ENCODE results near the gene LPXN. TPM values are rescaled to one million over a fixed set of nuclear protein-coding genes. Genes with fewer than 3 reads are reported as not detected.

Gene LPXN
- total RNA-seq, 4 donors from 2014 or later: 12.3 to 66.0 (median 18.2) TPM

DNA sequence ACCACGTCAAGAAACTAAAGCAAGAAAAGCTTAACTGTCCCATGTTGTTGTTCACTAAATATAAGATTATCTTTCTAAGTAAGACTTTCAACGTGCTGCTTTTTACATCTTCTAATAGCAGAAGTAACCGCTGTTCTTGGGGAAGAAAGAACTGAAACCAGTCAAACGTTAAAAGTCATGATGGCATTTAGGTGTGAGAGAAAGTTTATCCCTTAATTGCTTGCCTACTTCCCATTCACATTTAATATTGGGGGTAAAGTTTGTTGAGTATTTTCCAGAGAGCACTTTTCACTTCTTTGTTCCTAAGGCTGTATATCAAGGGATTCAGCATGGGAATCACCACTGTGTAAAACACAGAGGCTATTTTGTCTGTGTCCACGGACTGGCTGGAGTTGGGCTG is 68.7 kb downstream of the LPXN start:
- TF ChIP-seq, protein P1, sequence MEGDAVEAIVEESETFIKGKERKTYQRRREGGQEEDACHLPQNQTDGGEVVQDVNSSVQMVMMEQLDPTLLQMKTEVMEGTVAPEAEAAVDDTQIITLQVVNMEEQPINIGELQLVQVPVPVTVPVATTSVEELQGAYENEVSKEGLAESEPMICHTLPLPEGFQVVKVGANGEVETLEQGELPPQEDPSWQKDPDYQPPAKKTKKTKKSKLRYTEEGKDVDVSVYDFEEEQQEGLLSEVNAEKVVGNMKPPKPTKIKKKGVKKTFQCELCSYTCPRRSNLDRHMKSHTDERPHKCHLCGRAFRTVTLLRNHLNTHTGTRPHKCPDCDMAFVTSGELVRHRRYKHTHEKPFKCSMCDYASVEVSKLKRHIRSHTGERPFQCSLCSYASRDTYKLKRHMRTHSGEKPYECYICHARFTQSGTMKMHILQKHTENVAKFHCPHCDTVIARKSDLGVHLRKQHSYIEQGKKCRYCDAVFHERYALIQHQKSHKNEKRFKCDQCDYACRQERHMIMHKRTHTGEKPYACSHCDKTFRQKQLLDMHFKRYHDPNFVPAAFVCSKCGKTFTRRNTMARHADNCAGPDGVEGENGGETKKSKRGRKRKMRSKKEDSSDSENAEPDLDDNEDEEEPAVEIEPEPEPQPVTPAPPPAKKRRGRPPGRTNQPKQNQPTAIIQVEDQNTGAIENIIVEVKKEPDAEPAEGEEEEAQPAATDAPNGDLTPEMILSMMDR (IDR thresholded peaks at IDR 0.05): no peak
- TF ChIP-seq POLR2A (IDR thresholded peaks at IDR 0.05): no peak
- Histone ChIP-seq H3K4me3 (no peak overlapping the region), H3K36me3 (no peaks in the 10 kb centered on the region), H3K4me1 (no peaks in the 10 kb centered on the region), H3K27me3 (no peaks in the 10 kb centered on the region), H3K9me3 (no peaks in the 10 kb centered on the region), H3K27ac (no peak overlapping the region)
- DNase-seq: no peak

DNA sequence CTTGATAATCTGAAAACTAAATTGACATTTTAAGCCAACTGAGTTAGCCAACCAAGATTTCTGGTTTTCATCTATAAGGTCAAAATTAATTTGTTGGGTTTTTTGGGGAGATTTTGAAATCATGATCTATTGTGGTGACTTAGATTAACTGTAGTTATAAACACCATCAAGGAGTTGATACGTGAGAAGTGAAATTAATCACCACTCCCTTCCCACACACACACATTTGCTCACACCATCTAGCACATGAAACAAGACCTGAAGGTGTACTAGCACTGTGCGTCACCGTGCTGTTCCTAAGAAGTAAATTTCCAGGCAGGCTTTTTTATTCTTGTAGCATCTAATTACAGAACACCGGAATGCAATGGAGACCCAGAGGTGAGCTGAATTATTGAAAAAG is 69.8 kb downstream of the LPXN start:
- H3K36me3 ChIP-seq: no peaks in the 10 kb centered on the region
- DNase-seq: no peak
- TF ChIP-seq, protein P1 (IDR thresholded peaks at IDR 0.05): no peak
- no peak for TF ChIP-seq POLR2A (IDR thresholded peaks at IDR 0.05)
- H3K4me1 ChIP-seq: no peaks in the 10 kb centered on the region
- no peak overlapping the region for H3K27ac ChIP-seq
- H3K27me3 ChIP-seq: no peaks in the 10 kb centered on the region
- H3K9me3 ChIP-seq: no peaks in the 10 kb centered on the region
- H3K4me3 ChIP-seq: no peak overlapping the region

DNA sequence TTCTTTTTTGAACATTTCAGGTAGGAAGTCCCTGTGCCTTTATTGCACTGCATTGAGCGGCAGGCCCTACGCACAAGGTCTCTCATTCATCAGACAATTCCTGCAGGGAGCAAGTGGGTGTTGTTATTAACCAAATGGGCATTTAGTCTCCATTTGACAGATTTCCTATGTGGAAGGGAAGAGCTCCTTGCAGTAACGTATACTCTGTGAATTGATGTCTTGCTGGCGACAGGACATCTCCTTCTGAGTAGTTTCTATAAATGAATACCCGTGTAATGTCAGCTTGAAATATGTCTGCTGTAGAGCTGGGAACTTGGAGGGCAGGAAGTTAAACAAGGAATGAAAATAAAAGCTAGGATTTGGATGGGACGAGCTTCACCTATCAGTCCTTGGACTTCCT is 71.4 kb downstream of the LPXN start:
- DNase-seq: no peak
- H3K4me1 ChIP-seq: no peaks in the 10 kb centered on the region
- no peak overlapping the region for H3K27ac ChIP-seq
- H3K4me3 ChIP-seq: no peak overlapping the region
- no peaks in the 10 kb centered on the region for H3K36me3 ChIP-seq
- H3K9me3 ChIP-seq: no peaks in the 10 kb centered on the region
- no peak for TF ChIP-seq POLR2A (IDR thresholded peaks at IDR 0.05)
- TF ChIP-seq, protein P1 (IDR thresholded peaks at IDR 0.05): no peak
- no peaks in the 10 kb centered on the region for H3K27me3 ChIP-seq

- Histone ChIP-seq H3K4me3 (no peak overlapping the region), H3K9me3 (no peaks in the 10 kb centered on the region), H3K27ac (no peak overlapping the region), H3K36me3 (no peaks in the 10 kb centered on the region), H3K4me1 (no peaks in the 10 kb centered on the region), H3K27me3 (no peaks in the 10 kb centered on the region)
- TF ChIP-seq POLR2A (IDR thresholded peaks at IDR 0.05): no peak
- TF ChIP-seq, protein P1 (IDR thresholded peaks at IDR 0.05): no peak
- DNase-seq: no peak
Measured at GRCh38 chr11:58503361-58503856, 72.2 kb downstream of the LPXN start.

GRCh38 chr11:58502004-58502403 is 73.7 kb downstream of the LPXN start:
- TF ChIP-seq, protein P1 (IDR thresholded peaks at IDR 0.05): no peak
- no peak for TF ChIP-seq POLR2A (IDR thresholded peaks at IDR 0.05)
- no peaks in the 10 kb centered on the region for H3K27me3 ChIP-seq
- H3K4me1 ChIP-seq: no peaks in the 10 kb centered on the region

GRCh38 chr11:58498464-58498863 is 77.2 kb downstream of the LPXN start:
- no peaks in the 10 kb centered on the region for H3K36me3 ChIP-seq
- H3K27me3 ChIP-seq: no peaks in the 10 kb centered on the region
- peak overlapping the region in 2 of 4 donors; percentile 7 to 21 for H3K27ac ChIP-seq
- no peaks in the 10 kb centered on the region for H3K9me3 ChIP-seq
- no peaks in the 10 kb centered on the region for H3K4me1 ChIP-seq
- peak in 2 of 3 donors; percentile 21 to 56 for DNase-seq
- H3K4me3 ChIP-seq: no peak overlapping the region
- TF ChIP-seq POLR2A (IDR thresholded peaks at IDR 0.05): no peak
- TF ChIP-seq, protein P1 (IDR thresholded peaks at IDR 0.05): no peak

More at GRCh38 chr11:58502004-58502403, 73.7 kb downstream of the LPXN start:
- Histone ChIP-seq H3K4me3 (no peak overlapping the region), H3K9me3 (no peaks in the 10 kb centered on the region), H3K36me3 (no peaks in the 10 kb centered on the region), H3K27ac (no peak overlapping the region)
- DNase-seq: no peak

Data from Peyer's patch (tissue), 4 donors.